ENCODE results near the gene PAWR. TPM values are rescaled to one million over a fixed set of nuclear protein-coding genes. Genes with fewer than 3 reads are reported as not detected.
A peak's percentile ranks its signal among the peaks of the same experiment; 100 is the strongest.

PAWR gene
- total and polyA plus RNA-seq, 2 of the 13 experiments (the other 11 are each of a cell fraction or from before 2014, with no cell fraction given) = 29.1 to 36.1 TPM

- TF ChIP-seq, protein P1, sequence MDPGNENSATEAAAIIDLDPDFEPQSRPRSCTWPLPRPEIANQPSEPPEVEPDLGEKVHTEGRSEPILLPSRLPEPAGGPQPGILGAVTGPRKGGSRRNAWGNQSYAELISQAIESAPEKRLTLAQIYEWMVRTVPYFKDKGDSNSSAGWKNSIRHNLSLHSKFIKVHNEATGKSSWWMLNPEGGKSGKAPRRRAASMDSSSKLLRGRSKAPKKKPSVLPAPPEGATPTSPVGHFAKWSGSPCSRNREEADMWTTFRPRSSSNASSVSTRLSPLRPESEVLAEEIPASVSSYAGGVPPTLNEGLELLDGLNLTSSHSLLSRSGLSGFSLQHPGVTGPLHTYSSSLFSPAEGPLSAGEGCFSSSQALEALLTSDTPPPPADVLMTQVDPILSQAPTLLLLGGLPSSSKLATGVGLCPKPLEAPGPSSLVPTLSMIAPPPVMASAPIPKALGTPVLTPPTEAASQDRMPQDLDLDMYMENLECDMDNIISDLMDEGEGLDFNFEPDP (CRISPR knock-in tag; conservative IDR thresholded peaks at IDR 0.05) = no peak
- no peak for TF ChIP-seq ZNF570 (CRISPR knock-in tag; IDR thresholded peaks at IDR 0.05; ENCODE audit: borderline replicate concordance)
- TF ChIP-seq ZNF136 (CRISPR knock-in tag; IDR thresholded peaks at IDR 0.05; ENCODE audit: low read depth) = no peak
- no peak for TF ChIP-seq ZNF143 (CRISPR knock-in tag; IDR thresholded peaks at IDR 0.05)
- TF ChIP-seq AHR (CRISPR knock-in tag; IDR thresholded peaks at IDR 0.05) = no peak
- TF ChIP-seq PHF5A (CRISPR knock-in tag; IDR thresholded peaks at IDR 0.05; ENCODE audit: low read depth, unreplicated experiment) = no peak
- no peak for TF ChIP-seq FLYWCH1 (CRISPR knock-in tag; IDR thresholded peaks at IDR 0.05)
- TF ChIP-seq KDM5B (CRISPR knock-in tag; IDR thresholded peaks at IDR 0.05; ENCODE audit: borderline replicate concordance) = no peak
- no peak for TF ChIP-seq SIX1 (CRISPR knock-in tag; IDR thresholded peaks at IDR 0.05; ENCODE audit: borderline replicate concordance)
- no peak for TF ChIP-seq EEA1 (CRISPR knock-in tag; IDR thresholded peaks at IDR 0.05; ENCODE audit: borderline replicate concordance)
- TF ChIP-seq RBM22 (optimal IDR thresholded peaks at IDR 0.05; ENCODE audit: low read length) = no peak
- no peak for TF ChIP-seq ZC3H4 (CRISPR knock-in tag; IDR thresholded peaks at IDR 0.05; ENCODE audit: borderline replicate concordance)
- no peak for TF ChIP-seq NFE2L1 (CRISPR knock-in tag; IDR thresholded peaks at IDR 0.05; ENCODE audit: borderline replicate concordance)
- no peak for TF ChIP-seq HNRNPL (IDR thresholded peaks at IDR 0.05; ENCODE audit: low read depth, low read length)
- TF ChIP-seq ZNF225 (CRISPR knock-in tag; IDR thresholded peaks at IDR 0.05) = no peak
- no peak for TF ChIP-seq TBP (CRISPR knock-in tag; IDR thresholded peaks at IDR 0.05)
- no peak for TF ChIP-seq ZMAT3 (CRISPR knock-in tag; conservative IDR thresholded peaks at IDR 0.05)
- TF ChIP-seq MED13 (CRISPR knock-in tag; IDR thresholded peaks at IDR 0.05) = no peak
- no peak for TF ChIP-seq RAD51 (IDR thresholded peaks at IDR 0.05; ENCODE audit: borderline replicate concordance)
- TF ChIP-seq, protein P2, sequence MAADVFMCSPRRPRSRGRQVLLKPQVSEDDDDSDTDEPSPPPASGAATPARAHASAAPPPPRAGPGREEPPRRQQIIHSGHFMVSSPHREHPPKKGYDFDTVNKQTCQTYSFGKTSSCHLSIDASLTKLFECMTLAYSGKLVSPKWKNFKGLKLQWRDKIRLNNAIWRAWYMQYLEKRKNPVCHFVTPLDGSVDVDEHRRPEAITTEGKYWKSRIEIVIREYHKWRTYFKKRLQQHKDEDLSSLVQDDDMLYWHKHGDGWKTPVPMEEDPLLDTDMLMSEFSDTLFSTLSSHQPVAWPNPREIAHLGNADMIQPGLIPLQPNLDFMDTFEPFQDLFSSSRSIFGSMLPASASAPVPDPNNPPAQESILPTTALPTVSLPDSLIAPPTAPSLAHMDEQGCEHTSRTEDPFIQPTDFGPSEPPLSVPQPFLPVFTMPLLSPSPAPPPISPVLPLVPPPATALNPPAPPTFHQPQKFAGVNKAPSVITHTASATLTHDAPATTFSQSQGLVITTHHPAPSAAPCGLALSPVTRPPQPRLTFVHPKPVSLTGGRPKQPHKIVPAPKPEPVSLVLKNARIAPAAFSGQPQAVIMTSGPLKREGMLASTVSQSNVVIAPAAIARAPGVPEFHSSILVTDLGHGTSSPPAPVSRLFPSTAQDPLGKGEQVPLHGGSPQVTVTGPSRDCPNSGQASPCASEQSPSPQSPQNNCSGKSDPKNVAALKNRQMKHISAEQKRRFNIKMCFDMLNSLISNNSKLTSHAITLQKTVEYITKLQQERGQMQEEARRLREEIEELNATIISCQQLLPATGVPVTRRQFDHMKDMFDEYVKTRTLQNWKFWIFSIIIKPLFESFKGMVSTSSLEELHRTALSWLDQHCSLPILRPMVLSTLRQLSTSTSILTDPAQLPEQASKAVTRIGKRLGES (CRISPR knock-in tag; IDR thresholded peaks at IDR 0.05; ENCODE audit: borderline replicate concordance) = no peak
- TF ChIP-seq AKNA (CRISPR knock-in tag; IDR thresholded peaks at IDR 0.05; ENCODE audit: borderline replicate concordance) = no peak
- peak; percentile 85 for TF ChIP-seq TBX3 (IDR thresholded peaks at IDR 0.05; ENCODE audit: borderline replicate concordance)
Measured at GRCh38 chr12:79549531-79550271, 141.1 kb downstream of the PAWR start (continued).
